HCT116 (cell line): Measurements from ENCODE around the gene DENND4C. TPM values are rescaled to one million over a fixed set of nuclear protein-coding genes. Genes with fewer than 3 reads are reported as not detected.

Source experiments
- ATAC-seq: fragments of 200-7000 bp; cut with Tn5 transposase; 2 replicates; pipeline ENCODE4 v1.9.1; 2020; ENCODE audit warnings: mild to moderate bottlenecking, moderate library complexity
- BruUV-seq: library from RNA; stranded (reverse); fragments of 400-500 nt; replicated peaks from 2 replicates; lab custom pipeline; 2021; lab: Mats Ljungman, UMichigan
- CTCF ChIA-PET: fragments of 300-600 bp; sonication (Branson Sonifier 250); formaldehyde crosslinking; loops from one replicate; lab custom pipeline; 2021; ENCODE audit warnings: antibody characterized with exemption; lab: Charles Lee
- POLR2A ChIA-PET: fragments of 300-600, 350-600 bp; sonication (Branson Sonifier 250); formaldehyde crosslinking; loops from one replicate; lab custom pipeline; 2021; ENCODE audit warnings: antibody characterized with exemption; lab: Charles Lee
- RAD21 ChIA-PET, 2 experiments: fragments of 300-600 bp; sonication (Branson Sonifier 250); formaldehyde crosslinking; loops; one replicate each; lab custom pipeline; 2023; ENCODE audit warnings: low total read pairs in 2 of 2; ENCODE audit not compliant: uncharacterized antibody in 2 of 2, unreplicated experiment in 2 of 2, low non-redundant PET in 1 of 2; lab: Charles Lee
- DNase-seq: peaks from one replicate; pipeline ENCODE4 v3.0.0-alpha.2; 2010; ENCODE audit warnings: low read depth, low spot score
- H2AFZ ChIP-seq: fragments of 200-600 bp; shearing (Covaris generic), sonication (generic); 2 replicates; pipeline ENCODE4 v1.6.1; 2017; ENCODE audit warnings: low read depth, mixed run types, mixed read lengths, antibody characterized with exemption, low read length; ENCODE audit not compliant: poor library complexity, severe bottlenecking
- H3K27ac ChIP-seq: 2 replicates; pipeline ENCODE4 v1.5.1; 2012; ENCODE audit warnings: low read depth, low read length
- H3K27me3 ChIP-seq: fragments of 200-600 bp; sonication (generic); 2 replicates; pipeline ENCODE4 v1.6.1; 2016; ENCODE audit warnings: mixed run types, low read length, mixed read lengths; ENCODE audit not compliant: insufficient read depth
- H3K36me3 ChIP-seq, 2 experiments: fragments of 200-500 bp in 1 of 2; fragments of 200-600 bp in 1 of 2; sonication (Bioruptor generic) in 1 of 2; sonication (generic) in 1 of 2; 2 replicates each; pipeline versions ENCODE4 v1.5.1 to v1.6.1; 2014 to 2016; ENCODE audit warnings: low read length in 2 of 2, inconsistent platforms in 1 of 2, mixed read lengths in 1 of 2, mixed run types in 1 of 2; ENCODE audit not compliant: insufficient read depth in 2 of 2, control insufficient read depth in 1 of 2
- H3K4me1 ChIP-seq, 2 experiments: fragments of 200-600 bp in 1 of 2; sonication (generic) in 1 of 2; 2 replicates each; pipeline versions ENCODE4 v1.5.1 to v1.6.1; 2012 to 2017; ENCODE audit warnings: low read length in 2 of 2, inconsistent platforms in 1 of 2, mild to moderate bottlenecking in 1 of 2, mixed read lengths in 1 of 2, mixed run types in 1 of 2, moderate library complexity in 1 of 2; ENCODE audit not compliant: insufficient read depth in 2 of 2, control insufficient read depth in 1 of 2
- H3K4me2 ChIP-seq: fragments of 200-600 bp; sonication (generic); 2 replicates; pipeline ENCODE4 v1.6.1; 2017; ENCODE audit warnings: mixed run types, low read length, mixed read lengths
- H3K4me3 ChIP-seq, 2 experiments: fragments of 200-600 bp in 1 of 2; sonication (generic) in 1 of 2; replicated peaks in 1 of 2; 2 replicates each; pipeline ENCODE4 v1.5.1; 2011 to 2016; ENCODE audit warnings: low read length in 2 of 2, control low read depth in 1 of 2, low read depth in 1 of 2, mild to moderate bottlenecking in 1 of 2, mixed read lengths in 1 of 2, mixed run types in 1 of 2
- H3K79me2 ChIP-seq: fragments of 200-600 bp; sonication (generic); 2 replicates; pipeline ENCODE4 v1.6.1; 2017; ENCODE audit warnings: mild to moderate bottlenecking, mixed run types, low read length, moderate library complexity, mixed read lengths; ENCODE audit not compliant: insufficient read depth
- H3K9ac ChIP-seq: fragments of 200-600 bp; sonication (generic); 2 replicates; pipeline ENCODE4 v1.6.1; 2016; ENCODE audit warnings: low read length, mixed read lengths
- H3K9me2 ChIP-seq: fragments of 200-600 bp; sonication (generic), shearing (Covaris generic); 2 replicates; pipeline ENCODE4 v1.6.1; 2017; ENCODE audit warnings: mixed run types, mild to moderate bottlenecking, moderate library complexity; ENCODE audit not compliant: insufficient read depth
- H3K9me3 ChIP-seq, 2 experiments: fragments of 200-500 bp in 1 of 2; fragments of 200-600 bp in 1 of 2; sonication (Bioruptor generic) in 1 of 2; sonication (generic) in 1 of 2; 2 replicates each; pipeline ENCODE4 v1.6.1; 2014 to 2017; ENCODE audit warnings: low read length in 2 of 2, mixed read lengths in 2 of 2, inconsistent platforms in 1 of 2, low read depth in 1 of 2, mild to moderate bottlenecking in 1 of 2, mixed run types in 1 of 2, moderate library complexity in 1 of 2; ENCODE audit not compliant: control insufficient read depth in 1 of 2, insufficient read depth in 1 of 2
- H4K20me1 ChIP-seq: fragments of 200-600 bp; sonication (generic), shearing (Covaris generic); 2 replicates; pipeline ENCODE4 v1.6.1; 2017; ENCODE audit warnings: mixed run types, mild to moderate bottlenecking, moderate library complexity; ENCODE audit not compliant: insufficient read depth
- ATF3 ChIP-seq: IDR thresholded peaks from 2 replicates; pipeline ENCODE4 v1.6.1; 2012
- CBX3 ChIP-seq: IDR thresholded peaks from 2 replicates; pipeline ENCODE4 v1.6.1; 2012; ENCODE audit warnings: low read depth
- CEBPB ChIP-seq: IDR thresholded peaks from 2 replicates; pipeline ENCODE4 v1.6.1; 2012; ENCODE audit warnings: low read depth
- CTCF ChIP-seq, 3 experiments: fragments of 200-600 bp in 1 of 3; sonication (generic) in 1 of 3; IDR thresholded peaks in 2 of 3; conservative IDR thresholded peaks in 1 of 3; 2 replicates each; pipeline ENCODE4 v1.5.1; 2012 to 2017; ENCODE audit warnings: low read depth in 2 of 3, low read length in 2 of 3, antibody characterized with exemption in 1 of 3, borderline replicate concordance in 1 of 3, control low read depth in 1 of 3, mild to moderate bottlenecking in 1 of 3, mixed read lengths in 1 of 3, mixed run types in 1 of 3, moderate library complexity in 1 of 3; ENCODE audit not compliant: insufficient read depth in 1 of 3
- EGR1 ChIP-seq: IDR thresholded peaks from 2 replicates; pipeline ENCODE4 v1.6.1; 2012; ENCODE audit warnings: low read depth
- EZH2 ChIP-seq: fragments of 200-600 bp; sonication (generic); IDR thresholded peaks from 2 replicates; pipeline ENCODE4 v1.6.1; 2017; ENCODE audit warnings: antibody characterized with exemption, mixed run types
- EZH2phosphoT487 ChIP-seq: fragments of 200-600 bp; IDR thresholded peaks from 2 replicates; pipeline ENCODE4 v1.6.1; 2018; ENCODE audit warnings: antibody characterized with exemption, borderline replicate concordance
- FOSL1 ChIP-seq: IDR thresholded peaks from 2 replicates; pipeline ENCODE4 v1.6.1; 2012; ENCODE audit warnings: low read depth
- MAX ChIP-seq: IDR thresholded peaks from 2 replicates; pipeline ENCODE4 v1.6.1; 2012
- POLR2A ChIP-seq: IDR thresholded peaks from 2 replicates; pipeline ENCODE4 v1.7.0; 2011; ENCODE audit warnings: borderline replicate concordance; ENCODE audit not compliant: insufficient read depth, insufficient read length; ENCODE audit errors: extremely low read depth
- POLR2AphosphoS5 ChIP-seq: IDR thresholded peaks from 2 replicates; pipeline ENCODE4 v1.6.1; 2011; ENCODE audit warnings: mild to moderate bottlenecking, low read depth, low read length, moderate library complexity
- REST ChIP-seq: IDR thresholded peaks from 2 replicates; pipeline ENCODE4 v1.6.1; 2012; ENCODE audit warnings: low read depth
- SIN3A ChIP-seq: IDR thresholded peaks from 2 replicates; pipeline ENCODE4 v1.6.1; 2012; ENCODE audit warnings: low read depth
- SRF ChIP-seq: IDR thresholded peaks from 2 replicates; pipeline ENCODE4 v1.6.1; 2012; ENCODE audit warnings: low read depth
- TCF7L2 ChIP-seq: IDR thresholded peaks from 2 replicates; pipeline ENCODE4 v1.7.0; 2011; ENCODE audit warnings: borderline replicate concordance, inconsistent platforms; ENCODE audit not compliant: insufficient read depth, insufficient read length; ENCODE audit errors: extremely low read depth
- ZFX ChIP-seq: fragments of 450-650 bp; IDR thresholded peaks from 2 replicates; pipeline ENCODE4 v1.6.1; 2017
- ZNF274 ChIP-seq: fragments of 200-500 bp; sonication (Bioruptor generic); IDR thresholded peaks from 2 replicates; pipeline ENCODE4 v1.6.1; 2014; ENCODE audit warnings: mild to moderate bottlenecking, low read depth, low read length, inconsistent platforms
- intact Hi-C: fragments of 100-400 bp; cut with micrococcal nuclease; formaldehyde crosslinking; loops from 2 replicates; pipeline ENCODE4 v1.10.0; 2022
- total RNA-seq: library from RNA; stranded (reverse); gene quantifications from one replicate; pipeline ENCODE4 v1.2.1, GENCODE V29; 2021; ENCODE audit not compliant: unreplicated experiment

DENND4C gene
- total RNA-seq, 1 experiment from 2014 or later = 20.9 TPM

- no peak overlapping the region for H3K4me3 ChIP-seq
- H3K27me3 ChIP-seq = no peaks in the 10 kb centered on the region
- peaks cover 37% of the 10 kb centered on the region for H3K79me2 ChIP-seq
- DNase-seq (no peak), ATAC-seq (no peak)
- H3K27ac ChIP-seq = no peak overlapping the region
- peaks cover 4% of the 10 kb centered on the region in 2 experiments; a peak in 1 of 4 replicates for H3K36me3 ChIP-seq
- no peaks in the 10 kb centered on the region for H3K9me2 ChIP-seq
- H3K4me1 ChIP-seq = peaks cover 8 to 11% of the 10 kb centered on the region in 2 experiments
- 0 out of 2 replicates have a peak, but pooled peaks cover 8% of the 10 kb centered on the region for H4K20me1 ChIP-seq
- POLR2A ChIA-PET = no interaction called here
- RAD21 ChIA-PET = no interaction called here
- no peak overlapping the region for H2AFZ ChIP-seq
- no peak overlapping the region for H3K4me2 ChIP-seq
- no peaks in the 10 kb centered on the region for H3K9me3 ChIP-seq
- CTCF ChIA-PET = no interaction called here
- intact Hi-C loops = no loop called here
- no peak overlapping the region for H3K9ac ChIP-seq
- BruUV-seq = no TSS peak
- no peak for TF ChIP-seq FOSL1
These were observed 57.6 kb downstream of the DENND4C start for GRCh38 chr9:19288081-19288480.

- H3K9me2 ChIP-seq = no peaks in the 10 kb centered on the region
- no TSS peak for BruUV-seq
- intact Hi-C loops = no loop called here
- ChIA-PET CTCF (no interaction called here), POLR2A (no interaction called here), RAD21 (no interaction called here)
- DNase-seq (no peak), ATAC-seq (no peak)
- H3K27me3 ChIP-seq = no peaks in the 10 kb centered on the region
- H3K79me2 ChIP-seq = peaks cover 22% of the 10 kb centered on the region
- no peaks in the 10 kb centered on the region for H3K9me3 ChIP-seq
- H4K20me1 ChIP-seq = 0 out of 2 replicates have a peak, but pooled peaks cover 5% of the 10 kb centered on the region
- H3K4me3 ChIP-seq = no peak overlapping the region
- H3K4me2 ChIP-seq = no peak overlapping the region
- H3K4me1 ChIP-seq = peaks cover 8 to 11% of the 10 kb centered on the region in 2 experiments
- H3K9ac ChIP-seq = no peak overlapping the region
- no peak overlapping the region for H2AFZ ChIP-seq
- H3K36me3 ChIP-seq = peaks cover 4% of the 10 kb centered on the region in 2 experiments; a peak in 1 of 4 replicates
- no peak overlapping the region for H3K27ac ChIP-seq
- no peak for TF ChIP-seq SIN3A
- TF ChIP-seq ATF3 = no peak
- TF ChIP-seq REST = no peak
- TF ChIP-seq MAX = no peak
- no peak for TF ChIP-seq SRF
- TF ChIP-seq CTCF (IDR thresholded peaks at IDR 0.05 in 2 of 3, conservative IDR thresholded peaks at IDR 0.05 in 1 of 3; ENCODE audit: borderline replicate concordance in 1 of 3, insufficient read depth in 1 of 3, low read depth in 2 of 3, low read length in 2 of 3) = no peak
- TF ChIP-seq ZFX = no peak
- no peak for TF ChIP-seq POLR2A
- TF ChIP-seq EZH2phosphoT487 = no peak
- TF ChIP-seq TCF7L2 = no peak
- TF ChIP-seq FOSL1 = no peak
- no peak for TF ChIP-seq ZNF274
- no peak for TF ChIP-seq EGR1
- TF ChIP-seq EZH2 = no peak
- TF ChIP-seq POLR2AphosphoS5 = no peak
- TF ChIP-seq CBX3 = no peak
- TF ChIP-seq CEBPB = no peak
These were observed 59.6 kb downstream of the DENND4C start for GRCh38 chr9:19290103-19290502.
